B cell (primary cell): ENCODE data around the gene GYS1. TPM values are rescaled to one million over a fixed set of nuclear protein-coding genes. Genes with fewer than 3 reads are reported as not detected.

Experiments
- ATAC-seq: fragments of 200-7000 bp; cut with Tn5 transposase; one replicate; pipeline ENCODE4 v1.10.0; 2021; ENCODE audit warnings: low read depth, mild to moderate bottlenecking, moderate number of reproducible peaks, moderate library complexity
- CTCF ChIA-PET: fragments of 350-600 bp; sonication (Branson Sonifier 250); formaldehyde crosslinking; loops from one replicate; lab custom pipeline; 2021; ENCODE audit warnings: antibody characterized with exemption, inconsistent platforms; lab: Charles Lee
- POLR2A ChIA-PET: fragments of 350-600 bp; sonication (Branson Sonifier 250); formaldehyde crosslinking; loops from one replicate; lab custom pipeline; 2021; ENCODE audit warnings: antibody characterized with exemption; lab: Charles Lee
- DNase-seq: peaks from one replicate; pipeline ENCODE4 v3.0.0; 2013
- H2AFZ ChIP-seq: 2 replicates; pipeline ENCODE4 v1.6.1; 2012; ENCODE audit warnings: mild to moderate bottlenecking, low read depth, low read length; ENCODE audit not compliant: insufficient read depth, poor library complexity, severe bottlenecking
- H3K27ac ChIP-seq, 2 donors: 1 replicate in 1 of 2; 2 replicates in 1 of 2; pipeline ENCODE4 v1.5.1; 2012 to 2013; ENCODE audit warnings: low read length in 2 of 2, mild to moderate bottlenecking in 2 of 2, moderate library complexity in 1 of 2
- H3K27me3 ChIP-seq, 4 experiments: fragments of 200-600 bp in 1 of 4; sonication (generic) in 1 of 4; replicated peaks in 1 of 4; 1 replicate in 2 of 4; 2 replicates in 2 of 4; pipeline versions ENCODE4 v1.6.1 to v1.7.0; 2013 to 2016; ENCODE audit warnings: low read length in 3 of 4, mild to moderate bottlenecking in 2 of 4, mixed read lengths in 1 of 4, moderate library complexity in 1 of 4; ENCODE audit not compliant: insufficient read depth in 4 of 4, control insufficient read depth in 3 of 4; ENCODE audit errors: control extremely low read depth in 1 of 4
- H3K36me3 ChIP-seq, 2 experiments: replicated peaks in 1 of 2; 1 replicate in 1 of 2; 2 replicates in 1 of 2; pipeline versions ENCODE4 v1.6.1 to v1.7.1; 2013; ENCODE audit warnings: low read length in 1 of 2; ENCODE audit not compliant: insufficient read depth in 2 of 2, control insufficient read depth in 1 of 2; ENCODE audit errors: control extremely low read depth in 1 of 2, extremely low read depth in 1 of 2
- H3K4me1 ChIP-seq, 2 donors: fragments of 200-600 bp in 1 of 2; sonication (generic) in 1 of 2; 1 replicate in 1 of 2; 2 replicates in 1 of 2; pipeline versions ENCODE4 v1.5.1 to v1.6.1; 2013 to 2017; ENCODE audit warnings: low read length in 2 of 2; ENCODE audit not compliant: control insufficient read depth in 2 of 2, insufficient read depth in 2 of 2
- H3K4me2 ChIP-seq: replicated peaks from 2 replicates; pipeline ENCODE3; 2012; ENCODE audit warnings: mild to moderate bottlenecking, low read depth, low read length; ENCODE audit not compliant: poor library complexity, severe bottlenecking
- H3K4me3 ChIP-seq, 5 experiments: fragments of 200-600 bp in 1 of 5; sonication (generic) in 1 of 5; 1 replicate in 3 of 5; 2 replicates in 2 of 5; pipeline versions ENCODE4 v1.5.1 to v1.7.0; 2011 to 2016; ENCODE audit warnings: low read length in 4 of 5, mild to moderate bottlenecking in 4 of 5, low read depth in 2 of 5, control low read depth in 1 of 5, moderate library complexity in 1 of 5; ENCODE audit not compliant: insufficient read depth in 1 of 5; ENCODE audit errors: control extremely low read depth in 1 of 5, extremely low read depth in 1 of 5
- H3K79me2 ChIP-seq: fragments of 200-600 bp; sonication (generic); one replicate; pipeline ENCODE4 v1.6.0; 2016; ENCODE audit warnings: low read length; ENCODE audit not compliant: control insufficient read depth, insufficient read depth
- H3K9ac ChIP-seq: fragments of 200-600 bp; sonication (generic); 2 replicates; pipeline ENCODE4 v1.6.1; 2017; ENCODE audit warnings: mild to moderate bottlenecking, low read length, moderate library complexity
- H3K9me3 ChIP-seq, 3 donors: one replicate each; pipeline versions ENCODE4 v1.6.1 to v1.7.1; 2013; ENCODE audit warnings: low read length in 2 of 3; ENCODE audit not compliant: control insufficient read depth in 2 of 3, insufficient read depth in 1 of 3; ENCODE audit errors: control extremely low read depth in 1 of 3
- H4K20me1 ChIP-seq: 2 replicates; pipeline ENCODE4 v1.6.0; 2012; ENCODE audit warnings: mild to moderate bottlenecking, low read length; ENCODE audit not compliant: insufficient read depth, control insufficient read depth, poor library complexity, severe bottlenecking
- H3K27ac Mint-ChIP-seq: one replicate; pipeline ENCODE4 v1.8.0; 2021; ENCODE audit warnings: mixed read lengths
- H3K27me3 Mint-ChIP-seq: one replicate; pipeline ENCODE4 v1.8.0; 2021; ENCODE audit warnings: mixed read lengths
- H3K4me1 Mint-ChIP-seq: one replicate; pipeline ENCODE4 v1.8.0; 2021; ENCODE audit warnings: mixed read lengths
- H3K4me3 Mint-ChIP-seq: one replicate; pipeline ENCODE4 v1.8.0; 2021; ENCODE audit warnings: mixed read lengths
- H3K9me3 Mint-ChIP-seq: one replicate; pipeline ENCODE4 v1.8.0; 2022; ENCODE audit warnings: mixed read lengths; ENCODE audit not compliant: insufficient read depth
- EZH2 ChIP-seq: IDR thresholded peaks from 2 replicates; pipeline ENCODE4 v1.6.1; 2012; ENCODE audit warnings: borderline replicate concordance, low read depth, mild to moderate bottlenecking, moderate library complexity, low read length; ENCODE audit not compliant: insufficient read depth, poor library complexity, severe bottlenecking
- WGBS: methylation state at CpG from one replicate; pipeline ENCODE4 v1.1.5; 2013; ENCODE audit warnings: missing lambda C conversion rate; ENCODE audit not compliant: insufficient coverage; 5-methylcytosine and 5-hydroxymethylcytosine counted together
- intact Hi-C: fragments of 100-400 bp; cut with micrococcal nuclease; formaldehyde crosslinking; loops from one replicate; pipeline ENCODE4 v1.10.0; 2022
- polyA plus RNA-seq: library from polyadenylated mRNA; depleted of rRNA; stranded (reverse); fragments of >200 nt; gene quantifications from 2 replicates; pipeline ENCODE4 v1.2.3, GENCODE V29; 2012
- total RNA-seq, 2 donors: library from RNA; stranded (reverse); fragments of 120-200 nt in 1 of 2; gene quantifications; 1 replicate in 1 of 2; 2 replicates in 1 of 2; pipeline versions ENCODE4 v1.2.3 to v1.2.4, GENCODE V29; 2013 to 2022
- TF ChIP-seq, protein P1 (sequence below): fragments of 200-600 bp; IDR thresholded peaks from one replicate; pipeline ENCODE4 v1.8.0; 2022; ENCODE audit warnings: antibody characterized with exemption, mild to moderate bottlenecking

GYS1 gene
- total and polyA plus RNA-seq, 2 donors (not counting 1 experiment from before 2014, with no cell fraction given) = 28.9 to 62.7 TPM

DNA sequence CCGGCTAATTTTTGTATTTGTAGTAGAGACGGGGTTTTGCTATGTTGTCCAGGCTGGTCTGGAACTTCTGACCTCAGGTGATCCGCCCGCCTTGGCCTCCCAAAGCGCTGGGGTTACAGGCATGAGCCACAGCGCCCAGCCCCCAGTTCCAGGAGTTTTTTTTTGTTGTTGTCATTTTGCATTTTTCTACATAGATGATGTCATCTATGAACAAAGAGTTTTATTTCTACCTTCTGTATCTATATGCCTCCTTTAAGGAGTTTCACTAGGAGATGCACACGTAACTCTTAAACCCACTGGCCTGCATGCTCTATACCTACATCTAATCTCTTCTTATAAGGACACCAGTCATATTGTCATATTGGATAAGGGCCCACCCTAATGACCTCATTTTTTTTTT, 54.9 kb downstream of the GYS1 start:
- 92% methylated on average over 2 of the region's 7 CpGs for WGBS
- Mint-ChIP-seq H3K27ac (no peak overlapping the region), H3K27me3 (peaks cover 9% of the 10 kb centered on the region), H3K4me1 (peaks cover 10% of the 10 kb centered on the region), H3K9me3 (peaks cover 2% of the 10 kb centered on the region), H3K4me3 (no peak overlapping the region)
- no peaks in the 10 kb centered on the region for H3K36me3 ChIP-seq
- H2AFZ ChIP-seq = no peak overlapping the region
- TF ChIP-seq EZH2 = no peak
- TF ChIP-seq, protein P1, sequence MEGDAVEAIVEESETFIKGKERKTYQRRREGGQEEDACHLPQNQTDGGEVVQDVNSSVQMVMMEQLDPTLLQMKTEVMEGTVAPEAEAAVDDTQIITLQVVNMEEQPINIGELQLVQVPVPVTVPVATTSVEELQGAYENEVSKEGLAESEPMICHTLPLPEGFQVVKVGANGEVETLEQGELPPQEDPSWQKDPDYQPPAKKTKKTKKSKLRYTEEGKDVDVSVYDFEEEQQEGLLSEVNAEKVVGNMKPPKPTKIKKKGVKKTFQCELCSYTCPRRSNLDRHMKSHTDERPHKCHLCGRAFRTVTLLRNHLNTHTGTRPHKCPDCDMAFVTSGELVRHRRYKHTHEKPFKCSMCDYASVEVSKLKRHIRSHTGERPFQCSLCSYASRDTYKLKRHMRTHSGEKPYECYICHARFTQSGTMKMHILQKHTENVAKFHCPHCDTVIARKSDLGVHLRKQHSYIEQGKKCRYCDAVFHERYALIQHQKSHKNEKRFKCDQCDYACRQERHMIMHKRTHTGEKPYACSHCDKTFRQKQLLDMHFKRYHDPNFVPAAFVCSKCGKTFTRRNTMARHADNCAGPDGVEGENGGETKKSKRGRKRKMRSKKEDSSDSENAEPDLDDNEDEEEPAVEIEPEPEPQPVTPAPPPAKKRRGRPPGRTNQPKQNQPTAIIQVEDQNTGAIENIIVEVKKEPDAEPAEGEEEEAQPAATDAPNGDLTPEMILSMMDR = no peak
- no peak for DNase-seq
- POLR2A ChIA-PET = no interaction called here
- H3K27ac ChIP-seq = no peak overlapping the region
- intact Hi-C loops = no loop called here
- peaks cover 0 to 11% (median 0%) of the 10 kb centered on the region in 3 donors for H3K9me3 ChIP-seq
- H4K20me1 ChIP-seq = no peaks in the 10 kb centered on the region
- no peak overlapping the region for H3K4me3 ChIP-seq
- ATAC-seq = no peak
- H3K4me2 ChIP-seq = no peak overlapping the region
- H3K9ac ChIP-seq = no peak overlapping the region
- H3K4me1 ChIP-seq = peaks cover 7 to 10% of the 10 kb centered on the region in 2 donors
- peaks cover 0 to 3% (median 0%) of the 10 kb centered on the region in 4 experiments for H3K27me3 ChIP-seq
- no peaks in the 10 kb centered on the region for H3K79me2 ChIP-seq
- CTCF ChIA-PET = no interaction called here

DNA sequence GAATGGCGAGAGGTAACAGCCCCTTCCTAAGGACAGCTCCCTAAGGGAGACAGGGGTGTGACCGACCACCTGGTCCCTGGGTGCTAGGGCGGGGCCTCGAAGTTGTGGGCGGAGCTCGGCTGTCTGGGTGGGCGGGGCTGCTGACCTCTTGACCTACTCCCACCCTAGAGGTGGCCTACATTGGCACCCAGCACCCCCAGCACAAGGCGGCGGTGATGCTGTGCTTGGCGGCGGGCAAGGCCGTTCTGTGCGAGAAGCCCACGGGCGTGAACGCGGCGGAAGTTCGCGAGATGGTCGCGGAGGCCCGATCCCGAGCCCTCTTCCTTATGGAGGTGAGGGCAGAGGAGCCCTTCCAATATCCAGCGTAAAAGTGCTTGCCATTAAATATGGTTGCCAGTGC, 57.2 kb downstream of the GYS1 start:
- TF ChIP-seq EZH2 = no peak
- TF ChIP-seq, protein P1 = no peak
- Histone ChIP-seq H3K4me2 (no peak overlapping the region), H3K27ac (no peak overlapping the region), H3K4me3 (no peak overlapping the region), H2AFZ (no peak overlapping the region), H3K4me1 (peaks cover 12 to 15% of the 10 kb centered on the region in 2 donors), H3K36me3 (no peaks in the 10 kb centered on the region), H3K79me2 (no peaks in the 10 kb centered on the region), H3K27me3 (peaks cover 0 to 10% (median 3%) of the 10 kb centered on the region in 4 experiments), H3K9me3 (peaks cover 0 to 6% (median 0%) of the 10 kb centered on the region in 3 donors), H4K20me1 (no peaks in the 10 kb centered on the region), H3K9ac (no peak overlapping the region)
- peaks cover 13% of the 10 kb centered on the region for H3K27me3 Mint-ChIP-seq
- H3K4me1 Mint-ChIP-seq = peaks cover 11% of the 10 kb centered on the region
- DNase-seq (no peak), ATAC-seq (no peak)
- ChIA-PET CTCF (no interaction called here), POLR2A (no interaction called here)
- no peak overlapping the region for H3K4me3 Mint-ChIP-seq
- 95% methylated on average over 20 of the region's 25 CpGs for WGBS
- no peak overlapping the region for H3K27ac Mint-ChIP-seq
- H3K9me3 Mint-ChIP-seq = no peaks in the 10 kb centered on the region
- intact Hi-C loops = no loop called here
